Brain microvascular endothelial cell (primary cell): ENCODE results near the gene PTMA.

ENCODE experiments used
- DNase-seq: peaks from one replicate; pipeline ENCODE4 v3.0.0-alpha.2; 2020
- H3K27ac ChIP-seq: fragments of 250-450 bp; sonication (Bioruptor Pico); 2 replicates; pipeline ENCODE4 v1.5.1; 2020; ENCODE audit warnings: mild to moderate bottlenecking, moderate library complexity
- H3K27me3 ChIP-seq: fragments of 250-450 bp; sonication (Bioruptor Pico); replicated peaks from 2 replicates; pipeline ENCODE4 v1.5.1; 2020; ENCODE audit warnings: mild to moderate bottlenecking
- H3K36me3 ChIP-seq: fragments of 250-450 bp; sonication (Bioruptor Pico); replicated peaks from 2 replicates; pipeline ENCODE4 v1.5.1; 2020; ENCODE audit warnings: mild to moderate bottlenecking
- H3K4me3 ChIP-seq: 2 replicates; pipeline ENCODE4 v1.5.1; 2011; ENCODE audit warnings: low read depth, mild to moderate bottlenecking, control low read depth, low read length, moderate library complexity
- CTCF ChIP-seq: IDR thresholded peaks from 2 replicates; pipeline ENCODE4 v1.5.1; 2011; ENCODE audit warnings: low read depth, mild to moderate bottlenecking, moderate library complexity, low read length, control low read depth, inconsistent platforms; ENCODE audit errors: missing control alignments
- in situ Hi-C: cut with HindIII; loops from 2 replicates; pipeline ENCODE4 v1.10.0; 2017; ENCODE audit warnings: low sequenced_read_pairs, low pct_ligation_motif_present

The PTMA gene

GRCh38 chr2:231713730-231714638 is 5.7 kb downstream of the PTMA start:
- DNase-seq: peak; percentile 81
- TF ChIP-seq CTCF: peak; percentile 94
- H3K4me3 ChIP-seq: no peak overlapping the region
- H3K27ac ChIP-seq: no peak overlapping the region
- in situ Hi-C loops: no loop called here
- peaks cover 14% of the 10 kb centered on the region for H3K36me3 ChIP-seq
- no peaks in the 10 kb centered on the region for H3K27me3 ChIP-seq

GRCh38 chr2:231714639-231715498 is 6.5 kb downstream of the PTMA start:
- H3K27ac ChIP-seq: no peak overlapping the region
- H3K4me3 ChIP-seq: no peak overlapping the region
- H3K27me3 ChIP-seq: no peaks in the 10 kb centered on the region
- peaks cover 14% of the 10 kb centered on the region for H3K36me3 ChIP-seq
- peak; percentile 47 for DNase-seq
- TF ChIP-seq CTCF: peak; percentile 82
- in situ Hi-C loops: no loop called here

- no peak for TF ChIP-seq CTCF
- Histone ChIP-seq H3K27ac (no peak overlapping the region), H3K4me3 (no peak overlapping the region), H3K27me3 (no peaks in the 10 kb centered on the region), H3K36me3 (peaks cover 14% of the 10 kb centered on the region)
- in situ Hi-C loops: no loop called here
- no peak for DNase-seq
These were observed 7.1 kb downstream of the PTMA start for GRCh38 chr2:231715499-231715837.

- DNase-seq: peak; percentile 58
- Histone ChIP-seq H3K27ac (peak overlapping the region; percentile 40), H3K4me3 (no peak overlapping the region), H3K27me3 (no peaks in the 10 kb centered on the region), H3K36me3 (peaks cover 14% of the 10 kb centered on the region)
- in situ Hi-C loops: no loop called here
- TF ChIP-seq CTCF: no peak
These were observed 7.8 kb downstream of the PTMA start for GRCh38 chr2:231715988-231716616.

- H3K36me3 ChIP-seq: peaks cover 11% of the 10 kb centered on the region
- TF ChIP-seq CTCF: no peak
- H3K4me3 ChIP-seq: no peak overlapping the region
- in situ Hi-C loops: no loop called here
- H3K27ac ChIP-seq: peak overlapping the region; percentile 40
- no peaks in the 10 kb centered on the region for H3K27me3 ChIP-seq
- DNase-seq: peak; percentile 45
These were observed 8.4 kb downstream of the PTMA start for GRCh38 chr2:231716666-231717280.
